NCI-H2081 (cell line): ENCODE measurements around the gene ATP8A2.
A peak's percentile ranks its signal among the peaks of the same experiment; 100 is the strongest.

ENCODE experiments used
- DNase-seq, 2 experiments: peaks; one replicate each; lab custom pipeline; 2025; lab: John Stamatoyannopoulos, UW

Gene ATP8A2

GRCh38 chr13:25848812-25849745, 477.3 kb downstream of the ATP8A2 start:
- DNase-seq = no peak

- DNase-seq = no peak
These were observed 486.1 kb downstream of the ATP8A2 start for GRCh38 chr13:25857830-25858229.

- no peak for DNase-seq
These were observed 487.8 kb downstream of the ATP8A2 start for GRCh38 chr13:25859528-25859927.

GRCh38 chr13:25860265-25860664, 488.5 kb downstream of the ATP8A2 start:
- DNase-seq = no peak

- DNase-seq = no peak
These were observed 489.1 kb downstream of the ATP8A2 start for GRCh38 chr13:25860862-25861261.

GRCh38 chr13:25862156-25862555, 490.4 kb downstream of the ATP8A2 start:
- DNase-seq = no peak

GRCh38 chr13:25864116-25864515, 492.3 kb downstream of the ATP8A2 start:
- no peak for DNase-seq

- no peak for DNase-seq
These were observed 493.2 kb downstream of the ATP8A2 start for GRCh38 chr13:25864936-25865335.

- no peak for DNase-seq
These were observed 493.6 kb downstream of the ATP8A2 start for GRCh38 chr13:25865391-25865790.

- no peak for DNase-seq
These were observed 495.3 kb downstream of the ATP8A2 start for GRCh38 chr13:25867038-25867437.

GRCh38 chr13:25868490-25868889, 496.7 kb downstream of the ATP8A2 start:
- no peak for DNase-seq

GRCh38 chr13:25869941-25870340, 498.2 kb downstream of the ATP8A2 start:
- DNase-seq = no peak

- no peak for DNase-seq
These were observed 499.8 kb downstream of the ATP8A2 start for GRCh38 chr13:25871389-25872125.

- no peak for DNase-seq
These were observed 500.9 kb downstream of the ATP8A2 start for GRCh38 chr13:25872481-25873241.

- DNase-seq = no peak
These were observed 501.5 kb downstream of the ATP8A2 start for GRCh38 chr13:25873242-25873612.

- no peak for DNase-seq
These were observed 502.4 kb downstream of the ATP8A2 start for GRCh38 chr13:25874064-25874737.

- no peak for DNase-seq
These were observed 503.1 kb downstream of the ATP8A2 start for GRCh38 chr13:25874907-25875306.

- DNase-seq = no peak
These were observed 504.5 kb downstream of the ATP8A2 start for GRCh38 chr13:25876247-25876646.

GRCh38 chr13:25879466-25879865, 507.7 kb downstream of the ATP8A2 start:
- no peak for DNase-seq

GRCh38 chr13:25881136-25881926, 509.6 kb downstream of the ATP8A2 start:
- no peak for DNase-seq

- DNase-seq = peak; percentile 57 to 84
These were observed 510.2 kb downstream of the ATP8A2 start for GRCh38 chr13:25881971-25882451.
